A673 (cell line): ENCODE measurements around the gene ELL2. TPM values are rescaled to one million over a fixed set of nuclear protein-coding genes. Genes with fewer than 3 reads are reported as not detected.

Source experiments
- BruUV-seq: library from RNA; stranded (reverse); fragments of 400-500 nt; replicated peaks from 2 replicates; lab custom pipeline; 2021; lab: Mats Ljungman, UMichigan
- CTCF ChIA-PET: fragments of 300-600 bp; sonication (Branson Sonifier 250); formaldehyde crosslinking; loops from one replicate; lab custom pipeline; 2022; ENCODE audit warnings: antibody characterized with exemption; lab: Charles Lee
- POLR2A ChIA-PET: fragments of 300-600 bp; sonication (Branson Sonifier 250); formaldehyde crosslinking; loops from one replicate; lab custom pipeline; 2022; ENCODE audit warnings: antibody characterized with exemption; ENCODE audit not compliant: low non-redundant PET; lab: Charles Lee
- DNase-seq: peaks from one replicate; pipeline ENCODE4 v3.0.0-alpha.2; 2015; ENCODE audit warnings: low spot score
- H3K27ac ChIP-seq: fragments of 200-600 bp; sonication (generic); 2 replicates; pipeline ENCODE4 v1.5.1; 2016; ENCODE audit warnings: mixed run types, low read depth, mild to moderate bottlenecking, mixed read lengths, antibody characterized with exemption, low read length; ENCODE audit not compliant: poor library complexity, severe bottlenecking
- H3K27me3 ChIP-seq: fragments of 200-600 bp; sonication (generic); replicated peaks from 2 replicates; pipeline ENCODE4 v1.6.1; 2017; ENCODE audit warnings: mixed run types, low read depth, mild to moderate bottlenecking, mixed read lengths, antibody characterized with exemption, low read length; ENCODE audit not compliant: insufficient read depth, poor library complexity
- H3K36me3 ChIP-seq: fragments of 200-600 bp; sonication (generic); 2 replicates; pipeline ENCODE4 v1.6.1; 2016; ENCODE audit warnings: mixed run types, mild to moderate bottlenecking, mixed read lengths, antibody characterized with exemption, low read length; ENCODE audit not compliant: insufficient read depth, poor library complexity, severe bottlenecking
- H3K4me1 ChIP-seq: fragments of 200-600 bp; sonication (generic); 2 replicates; pipeline ENCODE4 v1.6.1; 2017; ENCODE audit warnings: mixed run types, mild to moderate bottlenecking, mixed read lengths, antibody characterized with exemption, low read length; ENCODE audit not compliant: insufficient read depth, poor library complexity, severe bottlenecking
- H3K4me3 ChIP-seq: fragments of 200-600 bp; sonication (generic); 2 replicates; pipeline ENCODE4 v1.5.1; 2016; ENCODE audit warnings: low read depth, mixed run types, mild to moderate bottlenecking, mixed read lengths, low read length; ENCODE audit not compliant: poor library complexity, severe bottlenecking
- H3K9me3 ChIP-seq: fragments of 200-600 bp; sonication (generic); 2 replicates; pipeline ENCODE4 v1.6.1; 2016; ENCODE audit warnings: mixed run types, low read depth, mild to moderate bottlenecking, mixed read lengths, antibody characterized with exemption, low read length; ENCODE audit not compliant: poor library complexity, severe bottlenecking
- EZH2 ChIP-seq: fragments of 200-600 bp; sonication (generic); IDR thresholded peaks from 2 replicates; pipeline ENCODE4 v1.6.1; 2017; ENCODE audit warnings: borderline replicate concordance, low read depth, mild to moderate bottlenecking, mixed read lengths, antibody characterized with exemption, low read length; ENCODE audit not compliant: poor library complexity, severe bottlenecking
- intact Hi-C: fragments of 100-400 bp; cut with micrococcal nuclease; formaldehyde crosslinking; loops from one replicate; pipeline ENCODE4 v1.10.0; 2022; ENCODE audit not compliant: unreplicated experiment
- total RNA-seq: library from RNA; stranded (reverse); gene quantifications from 2 replicates; pipeline ENCODE4 v1.2.3, GENCODE V29; 2021
- TF ChIP-seq, protein P1 (sequence below): fragments of 300-800, 200-600 bp; sonication (generic); conservative IDR thresholded peaks from 2 replicates; pipeline ENCODE4 v1.5.1; 2017; ENCODE audit warnings: low read depth, mild to moderate bottlenecking, antibody characterized with exemption, low read length, moderate library complexity, mixed read lengths

The ELL2 gene
- total RNA-seq, 1 experiment from 2014 or later: 12.0 TPM

- no peak overlapping the region for H3K4me3 ChIP-seq
- no peaks in the 10 kb centered on the region for H3K36me3 ChIP-seq
- no peak for DNase-seq
- H3K9me3 ChIP-seq: no peaks in the 10 kb centered on the region
- TF ChIP-seq, protein P1, sequence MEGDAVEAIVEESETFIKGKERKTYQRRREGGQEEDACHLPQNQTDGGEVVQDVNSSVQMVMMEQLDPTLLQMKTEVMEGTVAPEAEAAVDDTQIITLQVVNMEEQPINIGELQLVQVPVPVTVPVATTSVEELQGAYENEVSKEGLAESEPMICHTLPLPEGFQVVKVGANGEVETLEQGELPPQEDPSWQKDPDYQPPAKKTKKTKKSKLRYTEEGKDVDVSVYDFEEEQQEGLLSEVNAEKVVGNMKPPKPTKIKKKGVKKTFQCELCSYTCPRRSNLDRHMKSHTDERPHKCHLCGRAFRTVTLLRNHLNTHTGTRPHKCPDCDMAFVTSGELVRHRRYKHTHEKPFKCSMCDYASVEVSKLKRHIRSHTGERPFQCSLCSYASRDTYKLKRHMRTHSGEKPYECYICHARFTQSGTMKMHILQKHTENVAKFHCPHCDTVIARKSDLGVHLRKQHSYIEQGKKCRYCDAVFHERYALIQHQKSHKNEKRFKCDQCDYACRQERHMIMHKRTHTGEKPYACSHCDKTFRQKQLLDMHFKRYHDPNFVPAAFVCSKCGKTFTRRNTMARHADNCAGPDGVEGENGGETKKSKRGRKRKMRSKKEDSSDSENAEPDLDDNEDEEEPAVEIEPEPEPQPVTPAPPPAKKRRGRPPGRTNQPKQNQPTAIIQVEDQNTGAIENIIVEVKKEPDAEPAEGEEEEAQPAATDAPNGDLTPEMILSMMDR: no peak
- no peaks in the 10 kb centered on the region for H3K27me3 ChIP-seq
- intact Hi-C loops: no loop called here
- H3K4me1 ChIP-seq: no peaks in the 10 kb centered on the region
- CTCF ChIA-PET: no interaction called here
- BruUV-seq: no TSS peak
- H3K27ac ChIP-seq: no peak overlapping the region
- POLR2A ChIA-PET: no interaction called here
Measured at GRCh38 chr5:95879661-95880060, 82.0 kb downstream of the ELL2 start.

- Histone ChIP-seq H3K27ac (no peak overlapping the region), H3K9me3 (no peaks in the 10 kb centered on the region), H3K27me3 (no peaks in the 10 kb centered on the region), H3K4me3 (no peak overlapping the region), H3K36me3 (no peaks in the 10 kb centered on the region), H3K4me1 (no peaks in the 10 kb centered on the region)
- DNase-seq: no peak
- TF ChIP-seq EZH2: no peak
- BruUV-seq: no TSS peak
- intact Hi-C loops: no loop called here
- CTCF ChIA-PET: no interaction called here
- POLR2A ChIA-PET: no interaction called here
Measured at GRCh38 chr5:95878417-95879323, 83.0 kb downstream of the ELL2 start.

DNA sequence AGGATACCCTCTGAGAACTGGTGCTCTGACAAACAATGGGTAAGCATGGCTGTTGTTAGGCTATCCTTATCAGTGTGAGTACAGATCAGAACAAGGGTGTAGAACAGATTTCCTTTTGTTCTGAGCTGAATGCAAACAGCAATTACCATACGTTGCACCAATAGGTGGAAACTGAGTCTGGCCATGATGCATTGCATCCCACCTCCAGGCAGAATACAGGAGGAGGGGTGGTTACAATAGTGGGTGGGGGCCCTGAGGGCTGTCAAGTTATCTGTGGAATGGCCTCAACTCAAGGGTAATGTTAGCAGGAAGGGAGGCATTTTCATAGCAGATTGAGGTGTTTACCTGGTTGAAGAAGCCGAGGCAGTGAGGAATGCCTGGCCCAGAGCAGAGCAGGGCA, 84.9 kb downstream of the ELL2 start:
- H3K9me3 ChIP-seq: no peaks in the 10 kb centered on the region
- BruUV-seq: no TSS peak
- ChIA-PET CTCF (no interaction called here), POLR2A (no interaction called here)
- no peaks in the 10 kb centered on the region for H3K36me3 ChIP-seq
- no peak for TF ChIP-seq EZH2
- TF ChIP-seq, protein P1: no peak
- no peaks in the 10 kb centered on the region for H3K4me1 ChIP-seq
- intact Hi-C loops: no loop called here
- no peaks in the 10 kb centered on the region for H3K27me3 ChIP-seq
- no peak for DNase-seq
- no peak overlapping the region for H3K27ac ChIP-seq
- no peak overlapping the region for H3K4me3 ChIP-seq
